GM12892 (cell line): ENCODE data around the gene RTL10.

ENCODE experiments used
- DNase-seq: peaks from one replicate; pipeline ENCODE4 v3.0.0; 2011; ENCODE audit not compliant: insufficient read length
- FAIRE-seq: peaks from 2 replicates; lab custom pipeline; 2011; peaks lifted over from hg19 to GRCh38; lab: Jason Lieb, UNC
- POLR2A ChIP-seq: IDR thresholded peaks from 2 replicates; pipeline ENCODE4 v1.6.1; 2011; ENCODE audit warnings: low read depth, low read length, control low read depth
- POLR2AphosphoS5 ChIP-seq: IDR thresholded peaks from 2 replicates; pipeline ENCODE4 v1.6.1; 2011; ENCODE audit warnings: low read depth, low read length, control low read depth
- TAF1 ChIP-seq: IDR thresholded peaks from 2 replicates; pipeline ENCODE4 v1.6.1; 2011; ENCODE audit warnings: low read depth, mild to moderate bottlenecking, control low read depth, low read length, borderline replicate concordance

The RTL10 gene

GRCh38 chr22:19851291-19852176, 3.1 kb downstream of the RTL10 start:
- no peak for DNase-seq
- no peak for TF ChIP-seq TAF1
- TF ChIP-seq POLR2AphosphoS5, result no peak
- TF ChIP-seq POLR2A, result no peak
- no peak for FAIRE-seq

GRCh38 chr22:19850763-19851109, 3.9 kb downstream of the RTL10 start:
- TF ChIP-seq TAF1 (no peak), POLR2A (no peak), POLR2AphosphoS5 (no peak)
- FAIRE-seq (no peak), DNase-seq (no peak)

DNA sequence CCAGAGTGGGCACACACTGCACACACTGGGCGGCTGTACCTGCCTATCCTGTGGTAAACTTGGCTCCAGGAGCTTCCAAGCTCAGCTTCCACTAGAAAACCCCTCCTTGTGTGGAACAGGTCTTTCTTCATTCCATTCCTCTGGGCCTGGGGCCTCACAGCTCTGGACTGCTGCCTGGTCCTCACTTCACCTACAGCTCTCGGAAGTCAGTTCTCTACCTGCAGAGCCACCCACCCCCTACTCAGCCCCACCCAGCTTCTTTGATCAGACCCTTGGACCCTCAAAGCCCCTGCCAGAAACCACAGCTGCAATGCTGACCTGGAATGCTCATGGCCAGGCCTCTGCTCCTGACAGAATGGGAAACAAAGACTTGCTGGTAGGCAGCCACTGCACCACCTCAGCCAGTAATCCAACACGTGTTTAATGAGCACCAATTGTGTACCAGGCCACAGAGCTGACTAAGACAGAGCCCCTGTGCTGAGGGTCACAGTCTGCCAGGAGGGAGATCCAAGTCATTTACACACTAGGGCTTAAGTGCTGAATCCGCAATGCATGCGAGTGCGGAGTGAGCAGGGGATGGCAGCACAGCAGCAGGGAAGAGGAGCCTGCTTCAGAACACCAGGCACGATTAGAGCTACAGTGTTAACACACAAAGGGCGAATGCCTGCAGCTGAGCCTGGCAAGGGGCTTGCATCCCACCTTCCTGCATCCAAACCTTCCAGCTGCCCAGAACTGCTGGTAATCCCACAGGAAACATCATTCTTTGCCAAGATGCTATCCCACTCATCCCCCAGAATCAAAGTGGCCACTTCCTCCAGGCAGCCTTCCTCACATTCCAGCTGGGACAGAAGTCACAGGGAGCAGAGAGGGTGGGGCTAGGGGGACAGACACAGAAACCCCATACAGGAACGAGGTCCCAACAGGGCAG, 4.6 kb downstream of the RTL10 start:
- DNase-seq (no peak), FAIRE-seq (no peak)
- TF ChIP-seq TAF1 (no peak), POLR2AphosphoS5 (no peak; the same call in 1 of the 2 replicates), POLR2A (no peak)

DNA sequence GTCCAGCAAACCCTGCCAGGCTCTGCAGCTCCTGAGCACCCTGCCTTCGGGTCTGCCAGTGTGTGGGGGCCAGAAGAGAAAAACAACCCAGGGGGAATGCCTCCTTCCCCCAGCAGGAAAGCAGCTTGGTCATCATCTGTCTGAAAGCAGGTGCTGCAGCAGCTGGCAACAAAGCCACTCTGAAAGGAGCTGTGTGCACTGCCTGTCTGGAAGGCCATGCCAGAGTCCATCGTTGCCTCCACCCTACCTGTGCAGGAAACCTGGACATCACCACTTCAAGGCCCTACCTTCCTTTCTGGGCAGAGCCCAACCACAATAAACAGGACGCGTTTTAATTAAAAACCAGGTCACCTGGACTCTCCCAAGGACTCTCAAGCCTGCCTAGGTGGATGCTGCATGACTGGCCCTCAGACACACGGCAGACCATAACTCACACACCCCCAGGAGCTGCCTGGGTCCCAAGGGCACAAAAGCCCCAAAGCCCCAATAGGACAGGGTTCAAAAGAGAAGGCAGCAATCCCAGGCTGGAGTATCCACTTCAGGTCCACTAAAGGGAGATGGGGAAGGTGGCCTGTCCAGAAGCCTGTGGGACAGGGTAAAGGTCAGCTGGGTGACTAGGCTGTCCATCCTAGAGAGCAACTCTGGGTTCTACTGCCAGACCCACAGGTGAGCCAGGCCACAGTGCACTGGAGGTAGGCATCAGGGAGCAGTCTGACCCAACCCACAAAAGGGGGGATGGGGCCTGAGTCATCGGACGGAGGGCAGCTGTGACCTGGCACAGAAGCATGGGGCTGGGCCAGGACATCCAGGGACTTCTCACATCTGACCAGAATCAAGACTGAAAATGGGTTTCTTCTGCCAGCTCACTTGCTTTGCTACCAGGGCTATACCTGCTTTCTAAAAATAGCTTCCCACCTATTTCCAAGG, 6.1 kb downstream of the RTL10 start:
- DNase-seq (no peak), FAIRE-seq (no peak)
- peak; percentile 44; the same call in 1 of the 2 replicates for TF ChIP-seq POLR2AphosphoS5
- TF ChIP-seq TAF1, result no peak

DNA sequence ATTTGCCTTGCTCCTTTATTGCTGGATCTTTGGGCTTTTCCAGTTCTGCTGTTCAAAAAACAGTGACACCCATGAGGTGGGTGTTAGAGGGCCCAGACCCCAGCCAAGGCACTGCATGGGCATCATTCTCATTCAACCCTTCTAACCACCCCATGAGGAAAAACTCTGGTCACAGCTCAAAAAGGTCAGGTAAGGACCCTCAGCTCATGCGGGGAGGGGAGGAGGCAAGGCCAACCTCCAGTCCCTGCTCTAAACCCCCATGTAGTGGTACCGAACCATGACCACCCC, 7.4 kb downstream of the RTL10 start:
- DNase-seq (no peak), FAIRE-seq (no peak)
- TF ChIP-seq POLR2AphosphoS5 (no peak), TAF1 (no peak), POLR2A (no peak)

GRCh38 chr22:19846620-19847344, 7.9 kb downstream of the RTL10 start:
- TF ChIP-seq TAF1 (no peak), POLR2AphosphoS5 (peak; percentile 39; the same call in 1 of the 2 replicates)
- DNase-seq (no peak), FAIRE-seq (no peak)

- TF ChIP-seq POLR2A (no peak), POLR2AphosphoS5 (no peak), TAF1 (no peak)
- DNase-seq (no peak), FAIRE-seq (no peak)
Measured at GRCh38 chr22:19845054-19845722, 9.5 kb downstream of the RTL10 start.

DNA sequence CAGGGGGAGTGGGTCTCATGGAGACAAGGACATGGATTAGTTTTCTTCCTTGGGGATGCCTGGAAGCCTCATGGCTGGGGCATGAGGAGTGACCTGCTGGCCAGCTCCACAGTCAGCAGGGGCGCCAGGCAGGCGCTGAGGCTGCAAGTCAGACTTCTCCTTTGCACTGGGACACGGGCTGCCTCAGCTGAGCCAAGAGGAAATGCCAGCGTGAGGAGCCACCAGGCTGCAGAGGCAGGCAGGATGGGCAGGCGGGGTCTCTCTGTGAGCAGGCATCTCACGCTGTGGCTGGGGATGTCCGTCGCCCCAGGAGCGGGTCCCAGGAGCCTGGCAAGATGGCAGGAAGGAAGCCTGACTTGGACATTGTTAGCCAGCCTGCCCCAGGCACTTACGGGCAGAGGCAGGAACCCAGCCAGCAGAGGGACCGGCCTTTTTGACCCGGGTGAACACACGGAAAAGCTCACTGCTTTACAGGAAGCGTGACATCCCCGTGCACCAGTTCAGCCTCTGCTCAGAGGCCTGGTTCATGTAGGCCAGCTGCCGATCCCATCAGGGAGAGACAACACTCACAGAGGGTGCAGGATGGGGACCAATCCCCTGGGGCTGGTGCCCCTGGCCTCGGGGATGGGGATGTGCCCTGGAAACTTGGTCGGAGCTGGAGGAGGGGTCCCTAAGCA, 10.2 kb downstream of the RTL10 start:
- TF ChIP-seq POLR2A, result no peak
- TF ChIP-seq TAF1, result no peak
- no peak for TF ChIP-seq POLR2AphosphoS5
- FAIRE-seq (no peak), DNase-seq (no peak)

- TF ChIP-seq POLR2AphosphoS5 (no peak), TAF1 (no peak), POLR2A (no peak)
- DNase-seq (no peak), FAIRE-seq (no peak)
Measured at GRCh38 chr22:19843857-19844376, 10.8 kb downstream of the RTL10 start.
